ENCODE data around the gene UBE2QL1.

UBE2QL1 gene

GRCh38 chr5:6454628-6455053, 6.0 kb downstream of the UBE2QL1 start:
- DNase-seq (ENCODE audit: low read depth in 2 of 2), result no peak

- DNase-seq (ENCODE audit: low read depth in 2 of 2), result no peak
Measured at GRCh38 chr5:6455571-6456200, 7.0 kb downstream of the UBE2QL1 start.

- no peak for DNase-seq (ENCODE audit: low read depth in 2 of 2)
Measured at GRCh38 chr5:6456766-6457370, 8.2 kb downstream of the UBE2QL1 start.

- no peak for DNase-seq (ENCODE audit: low read depth in 2 of 2)
Measured at GRCh38 chr5:6457592-6457991, 8.9 kb downstream of the UBE2QL1 start.

- no peak for DNase-seq (ENCODE audit: low read depth in 2 of 2)
Measured at GRCh38 chr5:6458833-6459232, 10.2 kb downstream of the UBE2QL1 start.

GRCh38 chr5:6459896-6460295, 11.2 kb downstream of the UBE2QL1 start:
- DNase-seq (ENCODE audit: low read depth in 2 of 2), result no peak

- DNase-seq (ENCODE audit: low read depth in 2 of 2), result no peak
Measured at GRCh38 chr5:6461006-6461405, 12.3 kb downstream of the UBE2QL1 start.

- DNase-seq (ENCODE audit: low read depth in 2 of 2), result no peak
Measured at GRCh38 chr5:6461793-6462650, 13.4 kb downstream of the UBE2QL1 start.

GRCh38 chr5:6462671-6463070, 14.0 kb downstream of the UBE2QL1 start:
- no peak for DNase-seq (ENCODE audit: low read depth in 2 of 2)

GRCh38 chr5:6464441-6464840, 15.8 kb downstream of the UBE2QL1 start:
- DNase-seq (ENCODE audit: low read depth in 2 of 2), result no peak

- DNase-seq (ENCODE audit: low read depth in 2 of 2), result no peak
Measured at GRCh38 chr5:6465831-6466790, 17.5 kb downstream of the UBE2QL1 start.

GRCh38 chr5:6466975-6467567, 18.4 kb downstream of the UBE2QL1 start:
- no peak for DNase-seq (ENCODE audit: low read depth in 2 of 2)

- no peak for DNase-seq (ENCODE audit: low read depth in 2 of 2)
Measured at GRCh38 chr5:6467591-6467990, 18.9 kb downstream of the UBE2QL1 start.

- DNase-seq (ENCODE audit: low read depth in 2 of 2), result no peak
Measured at GRCh38 chr5:6468104-6468503, 19.4 kb downstream of the UBE2QL1 start.

- DNase-seq (ENCODE audit: low read depth in 2 of 2), result no peak
Measured at GRCh38 chr5:6468870-6469269, 20.2 kb downstream of the UBE2QL1 start.

GRCh38 chr5:6469836-6470235, 21.2 kb downstream of the UBE2QL1 start:
- no peak for DNase-seq (ENCODE audit: low read depth in 2 of 2)

- DNase-seq (ENCODE audit: low read depth in 2 of 2), result no peak
Measured at GRCh38 chr5:6470672-6471071, 22.0 kb downstream of the UBE2QL1 start.

GRCh38 chr5:6471252-6471651, 22.6 kb downstream of the UBE2QL1 start:
- DNase-seq (ENCODE audit: low read depth in 2 of 2), result no peak

- DNase-seq (ENCODE audit: low read depth in 2 of 2), result no peak
Measured at GRCh38 chr5:6472792-6473191, 24.1 kb downstream of the UBE2QL1 start.

GRCh38 chr5:6473284-6473683, 24.6 kb downstream of the UBE2QL1 start:
- no peak for DNase-seq (ENCODE audit: low read depth in 2 of 2)

- DNase-seq (ENCODE audit: low read depth in 2 of 2), result no peak
Measured at GRCh38 chr5:6475626-6476312, 27.1 kb downstream of the UBE2QL1 start.
